Caco-2 (cell line): ENCODE data around the gene ZBED1. TPM values are rescaled to one million over a fixed set of nuclear protein-coding genes. Genes with fewer than 3 reads are reported as not detected.

ENCODE experiments used
- BruUV-seq: library from RNA; stranded (reverse); fragments of 400-500 nt; replicated peaks from 2 replicates; lab custom pipeline; 2021; lab: Mats Ljungman, UMichigan
- CTCF ChIA-PET: fragments of 300-600 bp; sonication (Branson Sonifier 250); formaldehyde crosslinking; loops from one replicate; lab custom pipeline; 2022; ENCODE audit warnings: antibody characterized with exemption; lab: Charles Lee
- POLR2A ChIA-PET: fragments of 300-600 bp; sonication (Branson Sonifier 250); formaldehyde crosslinking; loops from one replicate; lab custom pipeline; 2022; ENCODE audit warnings: antibody characterized with exemption; lab: Charles Lee
- DNase-seq, 2 experiments: peaks; one replicate each; pipeline versions ENCODE4 v3.0.0 to v3.0.0-alpha.2; 2020 to 2022
- H3K27me3 ChIP-seq: replicated peaks from 2 replicates; pipeline ENCODE4 v1.6.0; 2011; ENCODE audit warnings: low read length; ENCODE audit not compliant: control insufficient read depth, insufficient read depth
- H3K36me3 ChIP-seq: 2 replicates; pipeline ENCODE4 v1.5.1; 2011; ENCODE audit warnings: low read length; ENCODE audit not compliant: control insufficient read depth, insufficient read depth
- H3K4me1 ChIP-seq: fragments of 250-450 bp; sonication (Bioruptor Pico); 2 replicates; pipeline ENCODE4 v1.5.1; 2020; ENCODE audit warnings: mild to moderate bottlenecking
- H3K4me3 ChIP-seq: 2 replicates; pipeline ENCODE4 v1.5.1; 2011; ENCODE audit warnings: low read depth, mild to moderate bottlenecking, control low read depth, low read length
- H3K9me3 ChIP-seq: fragments of 250-450 bp; sonication (Bioruptor Pico); 2 replicates; pipeline ENCODE4 v1.5.1; 2020; ENCODE audit warnings: mild to moderate bottlenecking, moderate library complexity
- H3K27ac Mint-ChIP-seq: one replicate; pipeline ENCODE4 v1.8.0; 2022; ENCODE audit warnings: mixed read lengths; ENCODE audit not compliant: unreplicated experiment
- H3K27me3 Mint-ChIP-seq: one replicate; pipeline ENCODE4 v1.8.0; 2022; ENCODE audit warnings: mixed read lengths; ENCODE audit not compliant: insufficient read depth, unreplicated experiment
- H3K36me3 Mint-ChIP-seq: one replicate; pipeline ENCODE4 v1.8.0; 2022; ENCODE audit warnings: mild to moderate bottlenecking, mixed read lengths; ENCODE audit not compliant: insufficient read depth, unreplicated experiment
- H3K4me1 Mint-ChIP-seq: one replicate; pipeline ENCODE4 v1.8.0; 2022; ENCODE audit warnings: low read depth, mixed read lengths; ENCODE audit not compliant: unreplicated experiment
- H3K4me3 Mint-ChIP-seq: one replicate; pipeline ENCODE4 v1.8.0; 2022; ENCODE audit warnings: mild to moderate bottlenecking, moderate library complexity, mixed read lengths; ENCODE audit not compliant: unreplicated experiment
- H3K9me3 Mint-ChIP-seq: one replicate; pipeline ENCODE4 v1.8.0; 2022; ENCODE audit warnings: mixed read lengths; ENCODE audit not compliant: unreplicated experiment
- CTCF ChIP-seq, 2 experiments: fragments of 200-600 bp in 1 of 2; IDR thresholded peaks; 1 replicate in 1 of 2; 2 replicates in 1 of 2; pipeline versions ENCODE4 v1.5.1 to v1.8.0; 2011 to 2022; ENCODE audit warnings: antibody characterized with exemption in 1 of 2, control low read depth in 1 of 2, inconsistent platforms in 1 of 2, low read depth in 1 of 2, low read length in 1 of 2, mild to moderate bottlenecking in 1 of 2, moderate library complexity in 1 of 2; ENCODE audit not compliant: insufficient read depth in 1 of 2, severe bottlenecking in 1 of 2, unreplicated experiment in 1 of 2
- intact Hi-C: fragments of 100-400 bp; cut with micrococcal nuclease; formaldehyde crosslinking; loops from one replicate; pipeline ENCODE4 v1.10.0; 2022; ENCODE audit not compliant: unreplicated experiment
- total RNA-seq: library from RNA; stranded (reverse); gene quantifications from 2 replicates; pipeline ENCODE4 v1.2.3, GENCODE V29; 2022

ZBED1 gene
- total RNA-seq, 1 experiment from 2014 or later = 68.8 TPM

- Mint-ChIP-seq H3K27me3 (no peaks in the 10 kb centered on the region), H3K4me3 (no peak overlapping the region), H3K27ac (no peak overlapping the region), H3K9me3 (peaks cover 14% of the 10 kb centered on the region), H3K4me1 (no peaks in the 10 kb centered on the region), H3K36me3 (peaks cover 32% of the 10 kb centered on the region)
- ChIA-PET CTCF (no interaction called here), POLR2A (no interaction called here)
- no peak overlapping the region for H3K4me3 ChIP-seq
- H3K36me3 ChIP-seq = peaks cover 2% of the 10 kb centered on the region
- no peaks in the 10 kb centered on the region for H3K27me3 ChIP-seq
- peaks cover 8% of the 10 kb centered on the region; the same call in 1 of the 2 replicates for H3K9me3 ChIP-seq
- no peaks in the 10 kb centered on the region for H3K4me1 ChIP-seq
- DNase-seq = no peak
- TF ChIP-seq CTCF (IDR thresholded peaks at IDR 0.05; ENCODE audit: insufficient read depth in 1 of 2, low read depth in 1 of 2, low read length in 1 of 2, severe bottlenecking in 1 of 2, unreplicated experiment in 1 of 2) = no peak
- intact Hi-C loops = no loop called here
- BruUV-seq = no TSS peak
These were observed 59.3 kb downstream of the ZBED1 start for GRCh38 chrX:2441466-2441865.

- Histone ChIP-seq H3K27me3 (no peaks in the 10 kb centered on the region), H3K4me3 (no peak overlapping the region), H3K36me3 (peaks cover 2% of the 10 kb centered on the region), H3K9me3 (peaks cover 8% of the 10 kb centered on the region; the same call in 1 of the 2 replicates), H3K4me1 (no peaks in the 10 kb centered on the region)
- peaks cover 14% of the 10 kb centered on the region for H3K9me3 Mint-ChIP-seq
- no peak overlapping the region for H3K4me3 Mint-ChIP-seq
- no peak overlapping the region for H3K27ac Mint-ChIP-seq
- intact Hi-C loops = no loop called here
- DNase-seq = no peak
- POLR2A ChIA-PET = no interaction called here
- no peaks in the 10 kb centered on the region for H3K27me3 Mint-ChIP-seq
- peaks cover 32% of the 10 kb centered on the region for H3K36me3 Mint-ChIP-seq
- BruUV-seq = no TSS peak
- CTCF ChIA-PET = no interaction called here
- TF ChIP-seq CTCF (IDR thresholded peaks at IDR 0.05; ENCODE audit: insufficient read depth in 1 of 2, low read depth in 1 of 2, low read length in 1 of 2, severe bottlenecking in 1 of 2, unreplicated experiment in 1 of 2) = no peak
- no peaks in the 10 kb centered on the region for H3K4me1 Mint-ChIP-seq
These were observed 61.2 kb downstream of the ZBED1 start for GRCh38 chrX:2439613-2440012.

Other genes starting within 250 kb of the ZBED1 start
- 54.2 and 64.1 TPM in 2 replicates for gene DHRSX, start within 50 bp of the ZBED1 start, total RNA-seq
- 362 and 407 TPM in 2 replicates for gene CD99, start 190.3 kb upstream of the ZBED1 start, total RNA-seq